Islet precursor cell (in vitro differentiated cells): ENCODE data around the gene MRPS31.

Experiments
- DNase-seq: peaks from one replicate; pipeline ENCODE4 v3.0.0-alpha.2; 2018

Gene MRPS31

DNA sequence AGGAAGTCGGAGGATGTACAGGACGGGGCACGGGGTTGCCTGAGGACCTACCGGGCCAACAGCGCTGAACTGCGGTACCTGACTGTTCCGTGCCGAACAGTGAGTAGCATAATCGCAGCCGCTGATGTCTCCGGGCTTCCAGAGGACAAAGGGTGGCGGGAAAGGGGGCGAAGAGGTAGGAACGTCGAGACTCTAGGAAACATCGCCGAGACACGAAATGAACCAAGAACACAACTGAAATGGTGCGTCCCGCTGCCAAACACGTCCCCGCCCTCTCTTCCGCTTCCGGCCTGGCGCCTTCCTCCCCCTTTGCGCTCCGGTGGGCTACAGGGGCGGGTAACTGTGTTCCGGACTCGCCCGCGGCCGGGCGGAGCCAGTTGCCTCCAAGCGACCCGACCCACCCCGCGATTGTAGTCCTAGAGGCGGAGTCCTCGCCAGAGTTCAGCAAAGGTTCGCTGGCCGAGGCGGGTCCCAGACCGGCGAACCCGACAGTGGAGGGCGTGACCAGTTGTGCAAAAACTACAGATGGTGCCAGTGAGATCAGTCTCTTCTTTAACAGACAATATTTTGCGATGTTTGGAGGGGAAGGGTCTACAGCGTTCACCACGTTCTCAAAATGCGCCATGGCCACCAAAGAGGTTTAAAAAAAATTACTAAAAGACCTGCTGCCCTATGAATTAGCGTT, at the start of gene MRPS31:
Gene MRPS31 (minus strand): TSS at position 257 of the 685 bp plus-strand sequence. CDS start 54 bp downstream, at position 203.
- peak; percentile 99 for DNase-seq

GRCh38 chr13:40819797-40820315, 48.9 kb upstream of the MRPS31 start:
- no peak for DNase-seq

- no peak for DNase-seq
These were observed 47.9 kb upstream of the MRPS31 start for GRCh38 chr13:40818926-40819325.

DNA sequence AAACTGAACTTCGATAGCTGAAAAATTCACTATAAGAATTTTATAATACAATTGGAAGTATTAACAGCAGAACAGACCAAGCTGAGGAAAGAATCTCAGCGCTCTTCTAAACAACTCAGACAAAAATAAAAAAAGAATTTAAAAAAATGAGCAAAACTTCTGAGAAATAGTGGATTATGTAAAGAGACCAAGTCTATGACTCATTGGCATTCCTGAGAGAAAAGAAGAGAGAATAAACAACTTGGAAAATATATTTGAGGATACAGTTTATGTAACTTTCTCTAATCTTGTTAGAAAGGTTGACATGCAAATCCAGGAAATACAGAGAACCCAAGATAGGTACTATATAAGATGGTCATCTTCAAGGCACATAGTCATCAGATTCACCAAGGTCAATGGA, 43.8 kb upstream of the MRPS31 start:
- no peak for DNase-seq

GRCh38 chr13:40813667-40814454, 42.9 kb upstream of the MRPS31 start:
- DNase-seq: no peak

GRCh38 chr13:40812724-40813445, 41.9 kb upstream of the MRPS31 start:
- DNase-seq: no peak

- no peak for DNase-seq
These were observed 41.1 kb upstream of the MRPS31 start for GRCh38 chr13:40812102-40812501.

- DNase-seq: no peak
These were observed 38.5 kb upstream of the MRPS31 start for GRCh38 chr13:40809471-40809870.

DNA sequence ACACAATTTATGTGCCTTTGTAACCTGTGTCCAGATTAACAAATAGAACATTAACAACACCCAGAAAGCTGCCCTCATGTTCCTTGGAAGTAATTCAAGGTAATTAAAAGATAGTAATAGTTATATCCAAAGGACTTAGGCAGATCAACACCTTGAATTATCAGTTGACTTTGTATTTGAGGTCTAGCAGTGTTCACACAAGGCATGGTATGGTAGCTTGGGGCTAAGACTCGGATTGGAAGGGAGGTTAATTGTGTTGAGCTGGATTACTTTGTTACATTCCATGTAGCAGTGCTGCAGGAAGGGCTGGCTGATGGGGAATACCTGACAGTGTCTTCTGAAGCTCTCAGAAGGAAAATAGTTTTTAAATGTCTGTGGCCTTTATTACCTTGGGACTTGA, 35.3 kb upstream of the MRPS31 start:
- no peak for DNase-seq

DNA sequence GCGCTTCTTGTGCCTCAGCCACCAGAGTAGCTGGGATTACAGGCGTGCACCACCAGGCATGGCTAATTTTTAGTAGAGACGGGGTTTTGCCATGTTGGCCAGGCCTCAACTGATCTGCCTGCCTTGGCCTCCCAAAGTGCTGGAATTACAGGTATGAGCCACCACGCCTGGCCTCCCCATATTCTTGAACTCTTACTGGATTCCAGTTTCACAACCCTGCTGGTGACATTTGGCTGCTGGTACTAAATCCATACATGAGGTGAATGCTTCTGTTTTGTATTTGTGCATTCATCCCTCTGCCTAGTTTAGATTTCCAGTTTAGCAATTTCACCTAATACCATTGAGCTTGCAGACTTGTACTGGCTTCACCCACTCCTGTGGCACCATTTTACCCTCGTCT, 32.3 kb upstream of the MRPS31 start:
- DNase-seq: no peak

DNA sequence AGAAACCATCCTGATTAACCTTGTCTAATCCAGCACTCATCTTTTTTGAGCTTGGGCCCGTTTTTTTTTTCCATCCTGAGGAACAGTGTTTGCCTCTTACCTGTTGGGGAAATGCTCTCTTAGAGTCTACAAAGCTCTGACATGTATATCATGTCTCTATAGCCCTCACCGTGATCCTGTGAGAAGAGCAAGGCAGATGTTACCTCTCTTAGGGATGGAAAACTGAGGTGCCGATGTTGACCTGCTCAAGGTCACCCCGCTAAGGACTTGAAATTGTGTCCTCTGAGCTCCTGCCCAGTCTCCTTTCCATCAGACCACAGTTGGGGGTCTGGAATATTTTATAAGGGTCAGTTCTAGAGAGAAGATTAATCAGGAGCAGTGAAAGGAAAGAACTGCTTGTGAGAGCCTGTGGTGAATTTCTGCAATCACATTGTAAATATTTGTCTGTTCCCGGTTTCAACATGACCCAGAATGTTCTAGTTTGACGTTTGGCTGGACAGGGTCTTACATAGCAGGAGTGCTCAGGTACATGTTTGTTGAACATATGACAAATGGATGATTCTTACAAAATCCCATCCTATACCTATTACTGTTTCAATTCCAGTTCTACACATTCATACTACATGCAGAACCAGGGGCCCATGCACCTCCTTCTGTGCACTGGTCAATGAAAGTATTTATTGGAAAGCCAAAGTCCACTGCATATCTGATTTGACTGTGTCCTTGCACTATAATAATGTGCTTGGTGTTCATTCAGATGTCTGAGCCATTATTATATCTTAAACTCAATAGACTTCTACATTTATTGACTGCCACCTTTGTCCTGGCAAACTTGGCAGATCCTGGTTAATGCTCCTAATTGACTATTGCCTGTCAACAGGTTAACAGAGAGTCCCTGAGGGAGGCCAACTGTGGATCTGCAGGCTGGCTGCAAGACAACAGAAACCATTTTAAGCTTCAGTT, 30.5 kb upstream of the MRPS31 start:
- DNase-seq: no peak

- DNase-seq: no peak
These were observed 29.6 kb upstream of the MRPS31 start for GRCh38 chr13:40800559-40800958.

GRCh38 chr13:40799508-40799907, 28.5 kb upstream of the MRPS31 start:
- DNase-seq: no peak

GRCh38 chr13:40798380-40798779, 27.4 kb upstream of the MRPS31 start:
- no peak for DNase-seq

GRCh38 chr13:40796649-40797048, 25.7 kb upstream of the MRPS31 start:
- DNase-seq: no peak

DNA sequence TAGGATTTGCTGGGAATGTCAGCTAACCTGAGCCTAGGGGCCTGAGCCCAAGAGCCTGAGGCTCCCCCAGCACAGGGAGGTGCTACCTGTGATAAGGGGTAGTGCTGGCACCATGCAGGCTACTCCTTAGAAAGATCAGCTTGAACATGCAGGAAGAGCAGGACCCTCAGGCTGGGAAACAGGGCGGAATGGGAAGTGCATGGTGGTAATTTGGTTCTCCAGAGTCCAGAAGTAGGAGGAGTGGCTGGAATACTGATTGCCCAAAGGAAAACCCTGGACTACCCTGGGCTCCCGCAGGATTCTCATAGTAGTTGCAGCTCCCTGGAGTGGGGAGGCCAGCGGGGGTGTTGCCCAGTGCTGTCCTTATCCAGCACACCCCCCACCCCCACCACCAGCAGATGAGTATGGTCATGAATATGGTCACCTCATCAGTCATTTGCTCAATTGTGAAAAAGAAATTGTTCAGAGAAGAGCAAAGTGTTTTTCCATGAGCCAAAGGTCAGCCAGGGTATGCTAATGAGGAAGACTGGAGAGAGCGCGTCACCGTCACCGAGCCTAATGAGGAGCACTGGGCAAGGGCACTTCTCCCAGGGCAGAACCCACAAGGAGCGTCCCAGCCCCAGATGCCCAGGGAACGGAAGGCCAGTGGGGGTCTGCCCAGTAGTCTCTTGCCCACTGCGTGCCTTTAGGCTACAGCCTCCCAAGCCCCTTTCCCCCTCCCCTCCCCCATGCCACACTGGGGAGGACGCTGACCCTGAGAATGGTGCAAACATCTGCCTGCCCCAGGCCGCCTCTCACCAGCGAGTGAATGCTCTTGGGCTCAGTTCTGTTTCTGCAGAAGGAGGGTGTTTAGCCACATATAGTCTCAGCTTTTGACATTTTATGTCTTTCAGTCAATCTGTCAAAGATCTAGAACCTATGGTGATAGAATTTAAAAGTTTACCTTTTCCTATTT, 23.7 kb upstream of the MRPS31 start:
- DNase-seq: no peak

GRCh38 chr13:40793339-40793738, 22.3 kb upstream of the MRPS31 start:
- no peak for DNase-seq

- DNase-seq: no peak
These were observed 21.5 kb upstream of the MRPS31 start for GRCh38 chr13:40792284-40793051.

- DNase-seq: no peak
These were observed 19.2 kb upstream of the MRPS31 start for GRCh38 chr13:40790154-40790616.
